Measurements from ENCODE around the gene ATP2C1. TPM values are rescaled to one million over a fixed set of nuclear protein-coding genes. Genes with fewer than 3 reads are reported as not detected.
"Not testable (repeated sequence)": the region's sequence is repeated elsewhere in the genome, so short reads cannot be mapped to it uniquely, and the experiment has no call there.

ATP2C1 gene
- total RNA-seq, 1 donor from 2014 or later = 56.6 TPM

DNA sequence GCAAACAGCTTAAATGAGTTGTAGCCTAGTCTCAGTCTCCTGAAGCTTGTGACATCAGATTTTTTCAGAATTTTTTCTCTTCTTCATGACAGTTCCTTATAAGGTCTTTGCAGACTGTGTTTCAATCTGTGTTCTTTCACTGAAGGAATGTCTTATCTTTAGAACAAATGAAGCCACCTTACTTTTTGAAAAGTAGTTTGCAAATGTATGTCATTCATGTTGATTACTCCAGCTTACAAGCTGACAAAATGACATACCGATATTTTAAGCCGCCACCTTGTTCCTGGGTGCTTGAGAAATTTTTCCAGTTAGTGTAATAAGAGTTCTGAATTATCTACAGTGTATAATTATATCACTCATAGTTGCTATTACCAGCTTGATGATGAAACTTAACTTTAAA, 75.7 kb downstream of the ATP2C1 start:
- ATAC-seq = no peak
- DNase-seq = no peak
- intact Hi-C loops (cut with micrococcal nuclease) = no loop called here

DNA sequence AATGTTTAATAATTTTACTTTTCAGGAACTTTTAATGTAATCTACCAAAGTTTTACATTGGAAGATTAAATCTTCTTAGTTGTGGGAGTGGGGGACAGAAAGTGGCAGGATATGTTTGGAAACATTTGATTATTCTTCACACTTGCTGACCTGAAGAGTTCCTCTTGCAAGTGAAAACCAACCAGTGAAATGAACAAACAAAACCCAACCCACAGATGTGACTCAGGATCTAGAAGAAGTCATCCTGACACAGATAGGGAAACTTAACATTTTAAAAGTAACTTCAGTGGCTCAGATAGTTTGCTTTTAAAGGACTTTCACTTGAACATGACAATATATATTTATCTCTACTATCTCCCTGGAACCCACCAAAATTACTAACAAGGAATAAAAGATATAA, 77.3 kb downstream of the ATP2C1 start:
- intact Hi-C loops (cut with micrococcal nuclease) = no loop called here
- ATAC-seq = no peak
- DNase-seq = no peak

DNA sequence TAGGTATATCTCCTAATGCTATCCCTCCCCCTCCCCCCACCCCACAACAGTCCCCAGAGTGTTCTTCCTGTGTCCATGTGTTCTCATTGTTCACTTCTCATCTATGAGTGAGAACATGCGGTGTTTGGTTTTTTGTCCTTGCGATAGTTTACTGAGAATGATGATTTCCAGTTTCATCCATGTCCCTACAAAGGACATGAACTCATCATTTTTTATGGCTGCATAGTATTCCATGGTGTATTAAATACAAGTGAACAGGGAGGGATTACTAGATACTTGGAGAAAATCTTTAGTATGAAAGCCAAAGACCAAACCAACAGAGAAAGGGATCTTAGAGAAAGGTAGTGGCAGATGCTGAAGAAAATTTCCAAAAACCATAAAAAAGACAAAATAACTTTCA, 78.7 kb downstream of the ATP2C1 start:
- intact Hi-C loops (cut with micrococcal nuclease); DNase-seq; ATAC-seq: not testable (repeated sequence)

DNA sequence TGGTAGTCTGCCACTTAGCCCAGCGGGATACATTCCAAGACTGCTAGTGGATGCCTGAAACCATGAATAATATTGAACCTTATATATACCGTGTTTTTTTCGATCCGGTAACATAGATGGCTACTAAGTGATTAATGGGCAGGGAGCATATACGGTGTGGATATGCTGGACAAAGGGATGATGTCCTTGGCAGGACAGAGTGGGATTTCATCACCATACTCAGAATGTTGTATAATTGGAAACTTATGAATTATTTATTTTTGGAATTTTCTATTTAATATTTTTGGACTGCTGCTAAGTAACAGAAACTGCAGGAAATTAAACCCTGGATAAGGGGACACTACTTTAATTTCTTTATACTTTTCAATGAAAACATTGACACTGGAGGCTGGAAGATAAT, 79.5 kb downstream of the ATP2C1 start:
- ATAC-seq = no peak
- intact Hi-C loops (cut with micrococcal nuclease) = no loop called here

DNA sequence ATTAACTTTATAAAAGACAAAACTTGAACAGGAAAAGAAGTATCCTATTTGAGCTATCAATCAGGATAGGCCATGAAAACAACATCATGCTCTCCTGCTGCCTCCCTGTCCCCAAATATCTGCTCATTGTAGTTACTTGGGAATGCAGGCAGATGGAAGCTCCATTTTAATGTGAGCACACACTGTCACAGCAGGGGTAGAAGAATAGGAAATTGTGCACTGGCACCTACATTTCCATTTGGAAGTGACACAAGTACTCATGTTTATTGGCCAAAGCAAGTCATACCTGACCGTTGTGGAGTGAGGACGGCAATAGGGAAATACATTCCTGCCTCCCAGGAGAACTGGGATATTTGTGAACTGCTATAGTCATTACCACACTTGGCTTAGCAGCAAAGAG, 80.3 kb downstream of the ATP2C1 start:
- intact Hi-C loops (cut with micrococcal nuclease) = no loop called here
- DNase-seq (no peak), ATAC-seq (no peak)

More for the DNA sequence above, 79.5 kb downstream of the ATP2C1 start:
- DNase-seq = no peak

DNA sequence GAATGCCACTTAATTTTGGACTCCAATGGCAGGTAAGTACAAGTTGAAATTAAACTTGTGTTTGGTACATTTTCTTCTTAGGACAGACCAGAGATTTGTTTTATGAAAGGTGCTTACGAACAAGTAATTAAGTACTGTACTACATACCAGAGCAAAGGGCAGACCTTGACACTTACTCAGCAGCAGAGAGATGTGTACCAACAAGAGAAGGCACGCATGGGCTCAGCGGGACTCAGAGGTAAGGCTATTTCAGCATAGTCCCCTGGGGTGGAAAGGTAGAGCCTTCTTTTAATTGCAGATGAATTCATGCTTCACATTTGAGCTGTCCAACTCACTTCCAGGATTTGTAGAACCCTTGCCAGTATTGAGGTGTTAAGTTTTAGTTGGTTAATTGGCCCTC, 81.4 kb downstream of the ATP2C1 start:
- DNase-seq (no peak), ATAC-seq (peak; percentile 49)
- intact Hi-C loops (cut with micrococcal nuclease) = no loop called here

DNA sequence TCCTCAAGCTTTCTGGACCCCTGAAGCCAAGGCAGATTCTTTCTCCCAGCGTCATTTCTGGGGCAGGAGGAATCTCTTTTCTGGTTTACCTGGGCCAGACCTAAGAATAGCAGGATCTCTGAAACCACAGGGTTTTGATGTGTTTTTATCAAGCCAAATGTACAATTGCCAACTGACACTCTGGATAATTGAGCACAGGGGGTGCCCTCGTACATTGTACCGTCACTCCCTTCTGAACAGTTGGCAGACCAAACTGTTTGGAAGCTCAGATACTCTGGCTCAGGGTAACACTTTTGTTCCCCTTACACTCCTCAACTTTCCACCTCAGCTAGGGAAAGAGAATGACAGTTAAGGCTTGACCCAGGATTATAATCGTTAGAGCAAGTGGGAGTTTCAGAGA, 82.8 kb downstream of the ATP2C1 start:
- intact Hi-C loops (cut with micrococcal nuclease) = no loop called here
- ATAC-seq = peak; percentile 90
- no peak for DNase-seq

DNA sequence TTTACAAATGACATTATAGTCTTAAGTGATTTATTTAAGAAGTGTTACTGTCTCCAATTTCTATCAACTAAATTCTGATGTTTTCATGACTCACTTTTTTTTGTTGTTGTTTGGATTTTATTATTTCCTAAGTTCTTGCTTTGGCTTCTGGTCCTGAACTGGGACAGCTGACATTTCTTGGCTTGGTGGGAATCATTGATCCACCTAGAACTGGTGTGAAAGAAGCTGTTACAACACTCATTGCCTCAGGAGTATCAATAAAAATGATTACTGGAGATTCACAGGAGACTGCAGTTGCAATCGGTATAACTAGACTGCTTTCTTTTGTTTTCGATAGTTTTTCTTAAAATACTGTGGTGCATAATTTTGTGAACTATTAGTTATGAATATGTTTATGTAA, 85.2 kb downstream of the ATP2C1 start:
- ATAC-seq (no peak), DNase-seq (no peak)
- intact Hi-C loops (cut with micrococcal nuclease) = no loop called here

DNA sequence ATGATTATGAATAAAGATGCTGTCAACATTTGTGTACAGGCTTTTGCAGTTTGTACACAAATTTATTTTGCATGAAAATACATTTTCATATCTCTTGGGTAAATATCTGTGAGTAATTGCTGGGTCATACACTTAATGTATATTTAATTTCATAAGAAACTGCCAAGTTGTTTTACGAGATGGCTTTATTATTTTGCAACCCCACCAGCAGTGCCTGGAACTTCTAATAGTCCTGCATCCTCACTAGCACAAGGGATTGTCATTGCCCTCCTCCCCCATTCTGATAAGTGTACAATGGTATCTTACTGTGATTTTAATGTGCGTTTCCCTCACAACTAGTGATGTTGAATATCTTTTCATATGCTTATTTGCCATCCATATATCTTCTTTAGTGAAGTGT, 87.6 kb downstream of the ATP2C1 start:
- DNase-seq (no peak), ATAC-seq (no peak)
- intact Hi-C loops (cut with micrococcal nuclease) = no loop called here

DNA sequence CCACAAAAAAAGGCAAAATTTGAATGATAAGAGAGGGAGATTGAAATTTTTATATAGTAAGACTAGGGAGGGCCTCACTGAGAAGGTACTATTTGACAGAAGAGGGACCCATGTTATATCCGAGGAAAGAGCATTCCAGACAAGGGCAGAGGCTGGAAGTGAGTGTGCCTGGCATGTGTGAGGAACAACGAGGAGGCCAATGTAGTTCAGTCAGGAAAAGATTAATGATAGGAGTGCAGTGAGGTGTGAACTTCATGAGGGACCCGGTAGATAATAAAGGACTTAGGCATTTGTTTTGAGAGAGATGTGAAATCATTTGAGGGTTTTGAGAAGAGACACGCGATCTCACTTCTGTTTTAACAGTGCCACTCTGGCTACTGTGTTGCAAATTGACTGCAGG, 96.4 kb downstream of the ATP2C1 start:
- intact Hi-C loops (cut with micrococcal nuclease) = no loop called here
- ATAC-seq (no peak), DNase-seq (no peak)

DNA sequence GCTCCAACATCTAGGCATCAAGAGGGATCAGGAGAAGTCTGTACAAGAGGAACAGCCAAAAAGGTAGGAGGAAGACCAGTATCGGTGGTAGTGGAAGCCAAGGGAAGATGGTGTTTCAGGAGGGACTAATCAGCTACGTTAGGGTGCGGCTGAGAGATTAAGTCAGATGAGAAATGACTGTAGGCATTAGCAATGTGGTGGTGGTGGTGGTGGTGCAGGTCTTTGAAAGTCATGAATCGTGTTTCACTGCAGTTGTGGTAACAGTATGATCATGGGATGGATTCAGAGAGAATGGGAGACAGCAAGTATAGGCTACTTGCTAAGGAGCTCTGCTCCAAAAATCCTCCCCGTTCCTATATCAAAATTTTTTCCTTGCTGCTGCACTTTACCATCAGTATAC, 97.2 kb downstream of the ATP2C1 start:
- intact Hi-C loops (cut with micrococcal nuclease) = no loop called here
- ATAC-seq (no peak), DNase-seq (no peak)

DNA sequence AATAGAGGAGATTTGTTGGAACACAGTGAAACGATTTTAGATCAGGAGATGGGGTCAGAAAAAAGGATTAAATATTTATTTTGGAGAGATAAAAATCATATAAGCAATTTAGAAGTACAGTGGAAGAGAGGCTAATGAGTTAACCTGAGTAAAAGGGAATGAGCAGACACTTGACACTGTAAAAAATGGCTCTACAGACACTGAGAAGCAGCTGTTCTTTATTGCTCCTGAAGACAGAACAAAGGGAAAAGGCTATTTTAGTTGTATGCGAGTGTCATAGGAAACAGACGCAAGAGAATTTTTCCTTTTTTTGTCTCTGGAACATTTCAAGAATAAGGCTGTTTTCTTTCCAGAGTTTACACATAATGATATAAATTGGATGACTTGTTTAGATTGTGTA, 98.5 kb downstream of the ATP2C1 start:
- DNase-seq (no peak), ATAC-seq (no peak)
- intact Hi-C loops (cut with micrococcal nuclease) = no loop called here

DNA sequence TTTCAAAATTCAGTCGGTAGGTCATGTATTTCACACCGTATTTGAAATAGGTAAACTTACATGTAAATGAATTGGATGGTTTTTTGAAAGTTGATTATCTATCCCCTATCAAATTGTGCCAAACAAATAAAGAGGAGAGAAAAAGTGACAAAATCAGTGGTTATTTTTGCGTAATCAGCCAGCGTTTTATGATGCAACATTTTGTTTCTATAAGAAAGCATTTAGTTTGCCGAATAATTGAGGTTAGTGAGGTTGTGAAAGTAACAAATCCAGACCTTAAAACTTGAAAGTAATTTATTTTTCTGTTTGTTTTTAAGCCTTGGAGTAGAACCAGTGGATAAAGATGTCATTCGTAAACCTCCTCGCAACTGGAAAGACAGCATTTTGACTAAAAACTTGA, 103.4 kb downstream of the ATP2C1 start:
- ATAC-seq = no peak
- DNase-seq = no peak
- intact Hi-C loops (cut with micrococcal nuclease) = no loop called here

DNA sequence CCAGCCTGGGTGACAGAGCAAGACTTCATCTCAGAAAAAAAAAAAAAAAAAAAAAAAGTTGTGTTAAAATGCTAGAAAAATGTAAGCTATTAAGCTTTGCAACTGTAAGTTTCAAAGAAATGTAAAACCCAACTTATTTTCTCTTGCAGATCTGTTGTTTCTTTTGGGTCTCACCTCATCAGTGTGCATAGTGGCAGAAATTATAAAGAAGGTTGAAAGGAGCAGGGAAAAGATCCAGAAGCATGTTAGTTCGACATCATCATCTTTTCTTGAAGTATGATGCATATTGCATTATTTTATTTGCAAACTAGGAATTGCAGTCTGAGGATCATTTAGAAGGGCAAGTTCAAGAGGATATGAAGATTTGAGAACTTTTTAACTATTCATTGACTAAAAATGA, 107.2 kb downstream of the ATP2C1 start:
- ATAC-seq (no peak), DNase-seq (no peak)
- intact Hi-C loops (cut with micrococcal nuclease) = no loop called here

DNA sequence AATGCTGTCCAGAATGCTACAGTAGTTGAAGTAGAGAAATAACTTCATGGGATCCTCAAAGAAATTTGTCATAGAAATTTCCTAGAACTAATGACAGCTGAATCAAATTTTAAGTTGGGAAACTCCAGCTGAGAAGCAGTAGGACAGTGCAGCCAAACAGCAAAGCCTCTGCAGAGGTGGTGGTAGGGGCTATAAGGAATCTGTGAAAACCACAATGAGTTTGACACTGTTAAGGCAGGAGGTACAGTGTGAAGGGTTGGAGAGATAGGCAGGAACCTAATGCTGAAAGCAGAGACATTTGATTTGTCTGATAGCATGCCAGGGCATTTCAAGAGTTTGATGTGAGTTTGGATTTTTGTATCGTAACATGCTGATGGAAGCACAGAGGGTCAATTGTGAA, 110.7 kb downstream of the ATP2C1 start:
- intact Hi-C loops (cut with micrococcal nuclease) = no loop called here
- no peak for ATAC-seq
- no peak for DNase-seq

DNA sequence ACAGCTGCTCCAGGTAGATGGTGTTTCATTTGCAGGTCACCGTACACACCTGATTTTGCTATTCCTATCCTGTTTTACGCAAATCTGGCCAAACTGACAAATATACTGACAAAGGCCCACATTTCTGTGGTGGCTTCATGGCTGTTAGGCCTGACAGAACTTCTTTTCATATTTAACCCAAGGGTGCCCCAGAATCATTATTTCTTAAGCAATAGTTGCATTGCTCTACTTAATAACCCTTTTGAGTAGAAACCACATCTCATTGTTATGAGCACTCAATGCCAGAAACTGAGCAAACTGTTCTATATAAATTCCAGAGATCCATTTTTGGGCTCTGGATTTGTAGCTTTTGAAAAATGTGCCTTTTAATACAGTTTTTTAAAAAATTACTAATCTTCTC, 113.4 kb downstream of the ATP2C1 start:
- no peak for DNase-seq
- ATAC-seq = no peak
- intact Hi-C loops (cut with micrococcal nuclease) = no loop called here

DNA sequence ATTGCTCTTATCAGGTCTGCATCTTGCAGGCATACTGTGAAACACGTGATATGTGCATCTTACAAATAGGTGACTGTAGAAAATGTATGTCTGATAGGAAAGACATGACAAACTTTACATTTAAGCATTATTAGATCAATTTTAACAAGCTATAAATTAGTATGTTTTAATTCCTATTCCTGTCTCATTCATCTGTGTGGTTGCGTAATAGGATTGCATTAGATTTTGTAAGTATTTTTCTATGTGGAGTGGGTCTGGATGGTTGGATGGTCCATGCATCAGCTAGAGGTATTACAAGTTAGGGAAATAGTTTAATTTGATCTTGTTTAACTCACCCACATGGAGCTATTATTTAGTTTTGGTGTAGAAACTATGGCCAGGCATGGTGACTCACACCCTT, 113.9 kb downstream of the ATP2C1 start:
- DNase-seq (no peak), ATAC-seq (no peak)
- intact Hi-C loops (cut with micrococcal nuclease) = no loop called here

DNA sequence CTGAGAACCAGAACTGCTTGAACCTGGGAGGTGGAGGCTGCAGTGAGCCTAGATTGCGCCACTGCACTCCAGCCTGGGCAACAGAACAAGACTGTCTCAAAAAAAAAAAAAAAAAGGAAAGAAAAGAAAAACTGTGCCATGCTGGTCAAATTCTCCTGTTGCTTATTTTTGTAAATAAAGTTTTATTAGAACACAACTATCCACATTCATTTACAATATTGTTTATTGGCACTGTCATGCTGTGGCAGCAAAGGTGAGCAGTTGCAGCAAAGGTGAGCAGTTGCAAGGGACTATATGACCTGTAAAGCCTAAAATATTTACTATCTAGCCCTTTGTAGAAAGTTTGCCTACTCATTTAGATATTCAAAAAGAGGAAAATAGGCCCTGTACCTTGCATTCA, 114.4 kb downstream of the ATP2C1 start:
- ATAC-seq (no peak), DNase-seq (no peak)
- intact Hi-C loops (cut with micrococcal nuclease) = no loop called here

DNA sequence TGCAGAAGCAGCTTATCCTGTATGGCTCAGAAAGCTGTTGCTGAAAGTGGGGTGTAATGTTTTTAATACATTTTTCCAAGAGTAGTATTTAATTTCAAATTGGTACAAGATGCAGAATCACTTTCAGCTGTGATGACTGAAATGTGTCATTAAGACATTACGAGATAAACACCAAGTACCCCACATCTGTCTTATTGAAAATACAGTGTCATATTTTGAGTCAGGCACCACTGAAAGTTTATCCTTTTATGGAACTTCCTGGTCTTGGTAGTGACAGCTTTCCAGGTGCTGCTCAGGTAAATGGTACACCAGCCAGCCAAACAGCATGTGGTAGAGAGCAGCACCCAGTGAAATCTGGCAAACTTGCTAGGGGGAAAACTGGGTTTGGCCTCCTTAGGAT, 115.8 kb downstream of the ATP2C1 start:
- DNase-seq (no peak), ATAC-seq (no peak)
- intact Hi-C loops (cut with micrococcal nuclease) = no loop called here

DNA sequence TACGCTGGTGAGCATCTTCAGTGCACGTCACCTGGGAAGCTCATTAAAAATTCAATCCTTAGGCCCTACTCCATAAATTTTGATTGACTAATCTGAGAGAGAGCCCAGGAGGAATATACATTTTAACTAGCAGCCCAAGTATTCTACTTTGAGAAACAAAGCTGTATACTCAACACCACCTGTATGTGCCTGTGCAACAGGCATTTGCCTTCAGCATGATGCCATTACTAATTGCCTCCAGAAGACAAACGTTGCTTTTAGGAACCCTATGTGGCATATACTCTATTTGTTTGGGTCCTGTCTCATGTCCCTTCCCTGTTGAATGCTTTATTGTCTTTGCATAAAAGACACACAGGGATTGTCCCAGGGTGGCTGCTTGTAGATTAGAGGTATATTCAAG, 125.1 kb downstream of the ATP2C1 start:
- DNase-seq (no peak), ATAC-seq (no peak)
- intact Hi-C loops (cut with micrococcal nuclease) = no loop called here

DNA sequence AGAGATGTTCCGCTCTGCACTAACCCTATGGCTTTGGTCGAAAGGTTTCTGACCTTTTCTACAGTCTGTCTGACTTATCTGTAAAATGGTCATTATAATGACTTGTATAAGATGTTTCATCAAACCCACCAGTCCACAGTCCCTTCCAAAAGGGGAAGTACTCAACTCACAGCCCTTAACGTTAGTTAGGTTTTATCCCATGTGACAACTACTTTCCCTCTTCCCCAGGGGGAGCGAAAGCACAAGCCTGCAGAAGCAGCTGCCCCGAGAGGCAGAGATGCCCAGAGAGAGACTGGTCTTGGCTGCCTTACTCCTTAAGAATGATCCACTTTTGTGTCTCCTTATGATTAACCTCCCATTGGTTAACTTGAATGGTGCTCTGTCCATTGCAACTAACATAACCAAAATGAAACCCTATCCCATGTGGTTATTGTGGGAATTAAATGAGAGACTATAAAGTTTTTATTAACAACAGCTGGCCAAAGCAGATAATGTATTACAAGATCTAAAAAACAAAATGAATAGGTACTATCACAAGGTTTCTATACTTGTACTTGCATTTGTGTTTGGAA, 126.3 kb downstream of the ATP2C1 start:
- ATAC-seq (no peak), DNase-seq (no peak)
- intact Hi-C loops (cut with micrococcal nuclease) = no loop called here

DNA sequence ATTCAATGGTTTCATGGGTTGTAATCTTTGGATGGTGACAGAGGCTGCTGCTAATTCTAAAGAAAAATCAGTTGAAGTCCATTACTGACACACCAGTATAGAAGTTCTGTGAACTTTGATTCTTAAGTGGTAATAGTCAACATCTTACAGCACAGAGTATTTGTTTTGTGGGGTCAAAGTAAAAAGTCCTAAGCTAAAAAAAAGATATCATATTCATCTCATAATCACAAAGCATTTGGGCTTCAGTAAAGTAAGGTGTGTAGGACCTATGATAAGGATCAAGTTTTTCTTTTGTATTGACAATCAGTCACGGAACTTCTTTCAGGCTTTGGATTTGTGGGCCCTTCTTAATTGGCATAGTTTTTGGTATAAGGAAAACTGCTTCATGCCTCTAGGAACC, 131.7 kb downstream of the ATP2C1 start:
- no peak for ATAC-seq
- intact Hi-C loops (cut with micrococcal nuclease) = no loop called here

More for the DNA sequence above, 131.7 kb downstream of the ATP2C1 start:
- no peak for DNase-seq
